ENCODE data around the gene OR4M2. TPM values are rescaled to one million over a fixed set of nuclear protein-coding genes. Genes with fewer than 3 reads are reported as not detected.

The OR4M2 gene
- total RNA-seq (2022; extraction: Qiagen RNA extraction): not detected in 5 replicates

GRCh38 chr15:22080227-22080626 lies at the start of gene OR4M2:
OR4M2 (plus strand) TSS chr15:22080527; CDS start chr15:22080625, 98 bp downstream.

Other genes starting within 250 kb of the OR4M2 start
- not detected in 5 replicates for gene POTEB, start 202.8 kb upstream of the OR4M2 start, total RNA-seq (2022; extraction: Qiagen RNA extraction)